ENCODE data around the gene GRM7.
A peak's percentile ranks its signal among the peaks of the same experiment; 100 is the strongest.

GRM7 gene

GRCh38 chr3:7461202-7461825, 600.4 kb downstream of the GRM7 start:
- Histone ChIP-seq H3K4me1 (ENCODE audit: control insufficient read depth, insufficient read depth, low read length, poor library complexity, severe bottlenecking) (no peaks in the 10 kb centered on the region), H3K36me3 (ENCODE audit: control insufficient read depth, insufficient read depth, low read length) (no peaks in the 10 kb centered on the region), H3K27ac (ENCODE audit: low read depth, low read length, severe bottlenecking) (no peak overlapping the region), H3K4me3 (ENCODE audit: extremely low read depth, insufficient read depth, low read length, poor library complexity, severe bottlenecking) (no peak overlapping the region), H3K9me3 (ENCODE audit: control insufficient read depth, low read length) (no peaks in the 10 kb centered on the region)
- WGBS, 2 experiments (ENCODE audit: insufficient coverage in 2 of 2) = 70 to 90% methylated on average over 2 to 6 of the region's 8 CpGs

DNA sequence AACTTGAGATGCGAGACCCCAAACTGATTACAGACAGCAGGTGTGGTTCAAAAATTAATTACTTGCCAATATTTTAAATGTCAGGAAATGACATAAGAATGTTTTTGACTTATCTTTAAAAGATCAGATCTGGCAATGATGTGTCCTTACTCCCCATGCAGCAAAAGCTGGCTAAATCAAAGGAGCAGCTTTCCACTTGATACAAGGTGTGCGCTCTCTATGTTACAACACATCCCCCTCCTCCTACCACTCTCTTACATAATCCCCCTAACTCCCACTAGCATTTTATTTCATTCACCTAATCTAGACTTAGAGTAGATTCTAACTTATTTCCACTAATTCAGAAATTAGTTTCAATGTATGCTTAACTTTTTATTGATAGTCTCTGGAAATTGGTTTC, 609.0 kb downstream of the GRM7 start:
- Histone ChIP-seq H3K4me3 (ENCODE audit: extremely low read depth, insufficient read depth, low read length, poor library complexity, severe bottlenecking) (no peak overlapping the region), H3K27ac (ENCODE audit: low read depth, low read length, severe bottlenecking) (no peak overlapping the region), H3K36me3 (ENCODE audit: control insufficient read depth, insufficient read depth, low read length) (no peaks in the 10 kb centered on the region), H3K4me1 (ENCODE audit: control insufficient read depth, insufficient read depth, low read length, poor library complexity, severe bottlenecking) (no peaks in the 10 kb centered on the region), H3K9me3 (ENCODE audit: control insufficient read depth, low read length) (no peaks in the 10 kb centered on the region)
- WGBS, 2 experiments (ENCODE audit: insufficient coverage in 2 of 2) = 100% methylated on average over 1 of the region's 2 CpGs

DNA sequence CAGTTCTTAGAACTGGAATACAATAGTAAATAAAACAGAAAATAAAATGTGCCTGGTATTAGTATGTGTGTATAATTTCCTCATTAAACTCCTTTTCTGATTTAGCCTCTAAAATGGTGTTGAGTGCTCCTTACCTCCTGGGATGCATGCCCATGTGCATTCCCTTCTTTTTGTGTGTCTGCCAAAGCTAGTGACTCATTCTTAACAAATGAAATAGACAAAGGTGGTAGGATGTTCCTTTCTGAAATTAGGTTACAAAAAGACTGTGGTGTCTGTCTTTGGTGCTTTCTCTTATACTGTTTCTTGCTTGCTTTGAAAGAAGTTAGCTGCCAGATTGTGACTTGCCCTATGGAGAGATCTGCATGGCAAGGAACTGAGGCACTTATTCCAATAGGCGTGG, 623.7 kb downstream of the GRM7 start:
- H3K4me1 ChIP-seq (ENCODE audit: control insufficient read depth, insufficient read depth, low read length, poor library complexity, severe bottlenecking) = no peaks in the 10 kb centered on the region
- no peaks in the 10 kb centered on the region for H3K9me3 ChIP-seq (ENCODE audit: control insufficient read depth, low read length)
- WGBS, 2 experiments (ENCODE audit: insufficient coverage in 2 of 2) = 100% methylated on average over 1 of the region's 1 CpG; no CpG with 5 or more reads in 1 of the 2 experiments
- H3K27ac ChIP-seq (ENCODE audit: low read depth, low read length, severe bottlenecking) = no peak overlapping the region
- no peak overlapping the region for H3K4me3 ChIP-seq (ENCODE audit: extremely low read depth, insufficient read depth, low read length, poor library complexity, severe bottlenecking)
- no peaks in the 10 kb centered on the region for H3K36me3 ChIP-seq (ENCODE audit: control insufficient read depth, insufficient read depth, low read length)

GRCh38 chr3:7487763-7488162, 626.8 kb downstream of the GRM7 start:
- Histone ChIP-seq H3K27ac (ENCODE audit: low read depth, low read length, severe bottlenecking) (no peak overlapping the region), H3K36me3 (ENCODE audit: control insufficient read depth, insufficient read depth, low read length) (no peaks in the 10 kb centered on the region), H3K4me3 (ENCODE audit: extremely low read depth, insufficient read depth, low read length, poor library complexity, severe bottlenecking) (no peak overlapping the region), H3K4me1 (ENCODE audit: control insufficient read depth, insufficient read depth, low read length, poor library complexity, severe bottlenecking) (no peaks in the 10 kb centered on the region), H3K9me3 (ENCODE audit: control insufficient read depth, low read length) (no peaks in the 10 kb centered on the region)
- WGBS, 2 experiments (ENCODE audit: insufficient coverage in 2 of 2) = 92% methylated on average over 1 of the region's 1 CpG; no CpG with 5 or more reads in 1 of the 2 experiments

GRCh38 chr3:7489417-7489816, 628.5 kb downstream of the GRM7 start:
- Histone ChIP-seq H3K9me3 (ENCODE audit: control insufficient read depth, low read length) (no peaks in the 10 kb centered on the region), H3K27ac (ENCODE audit: low read depth, low read length, severe bottlenecking) (no peak overlapping the region), H3K4me1 (ENCODE audit: control insufficient read depth, insufficient read depth, low read length, poor library complexity, severe bottlenecking) (no peaks in the 10 kb centered on the region), H3K36me3 (ENCODE audit: control insufficient read depth, insufficient read depth, low read length) (no peaks in the 10 kb centered on the region), H3K4me3 (ENCODE audit: extremely low read depth, insufficient read depth, low read length, poor library complexity, severe bottlenecking) (no peak overlapping the region)
- no CpG with 5 or more reads among the region's 2 CpGs for WGBS, 2 experiments (ENCODE audit: insufficient coverage in 2 of 2)

DNA sequence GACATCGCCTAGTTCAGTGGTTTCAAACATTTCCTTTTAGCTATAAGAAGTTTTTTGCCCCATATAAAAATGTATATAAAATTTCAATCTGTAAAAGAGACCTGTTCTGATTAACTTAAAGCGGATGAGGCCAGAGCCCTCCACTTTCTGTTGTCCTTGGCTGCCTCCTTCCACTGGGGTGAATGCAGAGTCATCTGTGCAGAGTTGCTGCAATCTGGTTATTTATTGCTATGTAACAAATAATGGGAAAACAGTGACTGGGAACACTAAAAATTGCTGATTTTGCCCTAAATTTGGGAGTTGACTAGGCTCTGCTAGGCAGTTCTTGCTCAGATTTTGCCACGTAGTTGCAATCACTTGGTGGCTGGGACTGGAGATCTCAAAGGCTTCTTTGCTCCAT, 637.8 kb downstream of the GRM7 start:
- H3K27ac ChIP-seq (ENCODE audit: low read depth, low read length, severe bottlenecking) = no peak overlapping the region
- H3K36me3 ChIP-seq (ENCODE audit: control insufficient read depth, insufficient read depth, low read length) = no peaks in the 10 kb centered on the region
- 86 to 100% methylated on average over 1 of the region's 3 CpGs for WGBS, 2 experiments (ENCODE audit: insufficient coverage in 2 of 2)
- no peak overlapping the region for H3K4me3 ChIP-seq (ENCODE audit: extremely low read depth, insufficient read depth, low read length, poor library complexity, severe bottlenecking)
- H3K4me1 ChIP-seq (ENCODE audit: control insufficient read depth, insufficient read depth, low read length, poor library complexity, severe bottlenecking) = no peaks in the 10 kb centered on the region
- H3K9me3 ChIP-seq (ENCODE audit: control insufficient read depth, low read length) = no peaks in the 10 kb centered on the region

DNA sequence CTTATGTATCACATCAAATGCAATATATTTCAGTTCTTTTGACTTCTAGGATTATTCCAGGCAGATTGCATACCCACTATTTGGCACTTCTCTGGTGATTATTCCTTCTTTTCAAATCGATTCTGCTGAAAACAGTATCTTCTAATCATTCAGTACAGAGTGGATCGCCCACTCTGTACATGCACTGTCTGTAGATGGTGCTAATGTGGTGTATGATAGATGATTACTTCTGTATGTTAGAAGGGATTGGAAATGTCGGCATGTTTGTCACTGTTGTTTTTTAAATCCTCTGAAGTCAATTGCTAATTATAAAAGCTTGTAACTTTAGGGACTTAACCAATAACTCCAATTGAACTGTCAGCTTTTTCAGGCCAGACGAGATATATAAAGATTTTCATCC, 642.5 kb downstream of the GRM7 start:
- Histone ChIP-seq H3K9me3 (ENCODE audit: control insufficient read depth, low read length) (peaks cover 8% of the 10 kb centered on the region), H3K27ac (ENCODE audit: low read depth, low read length, severe bottlenecking) (no peak overlapping the region), H3K4me3 (ENCODE audit: extremely low read depth, insufficient read depth, low read length, poor library complexity, severe bottlenecking) (no peak overlapping the region), H3K4me1 (ENCODE audit: control insufficient read depth, insufficient read depth, low read length, poor library complexity, severe bottlenecking) (peaks cover 12% of the 10 kb centered on the region), H3K36me3 (ENCODE audit: control insufficient read depth, insufficient read depth, low read length) (no peaks in the 10 kb centered on the region)
- no CpG with 5 or more reads among the region's 4 CpGs for WGBS, 2 experiments (ENCODE audit: insufficient coverage in 2 of 2)

- WGBS, 2 experiments (ENCODE audit: insufficient coverage in 2 of 2) = 92 to 94% methylated on average over 3 of the region's 3 CpGs
- H3K4me3 ChIP-seq (ENCODE audit: extremely low read depth, insufficient read depth, low read length, poor library complexity, severe bottlenecking) = no peak overlapping the region
- H3K27ac ChIP-seq (ENCODE audit: low read depth, low read length, severe bottlenecking) = peak overlapping the region; percentile 82
- peaks cover 12% of the 10 kb centered on the region for H3K4me1 ChIP-seq (ENCODE audit: control insufficient read depth, insufficient read depth, low read length, poor library complexity, severe bottlenecking)
- H3K36me3 ChIP-seq (ENCODE audit: control insufficient read depth, insufficient read depth, low read length) = no peaks in the 10 kb centered on the region
- peaks cover 8% of the 10 kb centered on the region for H3K9me3 ChIP-seq (ENCODE audit: control insufficient read depth, low read length)
These were observed 644.2 kb downstream of the GRM7 start for GRCh38 chr3:7504886-7505775.

DNA sequence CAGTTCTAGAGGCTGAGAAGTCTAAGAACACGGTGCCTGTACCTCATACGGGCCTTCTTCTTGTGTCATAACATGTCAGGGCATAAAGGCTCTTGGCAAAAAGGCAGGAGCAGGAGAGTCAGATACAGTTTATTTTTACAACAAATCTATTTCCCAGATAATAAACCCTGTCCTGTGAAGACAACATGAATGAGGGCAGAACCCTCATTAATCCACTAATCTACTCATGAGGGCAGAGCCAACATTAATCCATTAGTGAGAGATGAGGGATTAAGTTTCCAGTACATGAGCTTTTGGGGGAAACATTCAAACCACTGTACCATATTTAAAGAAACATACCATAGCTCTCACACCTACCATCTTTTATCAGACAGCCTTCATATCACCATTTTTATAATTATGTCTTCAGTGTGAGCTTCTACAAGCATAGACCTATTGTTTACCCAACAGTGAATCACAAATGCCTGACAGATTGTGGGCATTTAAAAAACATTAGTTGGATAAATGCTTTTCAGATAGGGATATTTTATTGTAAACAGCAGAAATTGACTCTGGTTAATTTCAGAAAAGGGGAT, 645.8 kb downstream of the GRM7 start:
- WGBS, 2 experiments (ENCODE audit: insufficient coverage in 2 of 2) = 69 to 83% methylated on average over 2 of the region's 2 CpGs
- Histone ChIP-seq H3K27ac (ENCODE audit: low read depth, low read length, severe bottlenecking) (no peak overlapping the region), H3K4me1 (ENCODE audit: control insufficient read depth, insufficient read depth, low read length, poor library complexity, severe bottlenecking) (peaks cover 12% of the 10 kb centered on the region), H3K4me3 (ENCODE audit: extremely low read depth, insufficient read depth, low read length, poor library complexity, severe bottlenecking) (no peak overlapping the region), H3K36me3 (ENCODE audit: control insufficient read depth, insufficient read depth, low read length) (no peaks in the 10 kb centered on the region), H3K9me3 (ENCODE audit: control insufficient read depth, low read length) (peaks cover 8% of the 10 kb centered on the region)

GRCh38 chr3:7508821-7509220, 647.9 kb downstream of the GRM7 start:
- Histone ChIP-seq H3K27ac (ENCODE audit: low read depth, low read length, severe bottlenecking) (no peak overlapping the region), H3K9me3 (ENCODE audit: control insufficient read depth, low read length) (peaks cover 8% of the 10 kb centered on the region), H3K4me3 (ENCODE audit: extremely low read depth, insufficient read depth, low read length, poor library complexity, severe bottlenecking) (no peak overlapping the region), H3K4me1 (ENCODE audit: control insufficient read depth, insufficient read depth, low read length, poor library complexity, severe bottlenecking) (peaks cover 12% of the 10 kb centered on the region), H3K36me3 (ENCODE audit: control insufficient read depth, insufficient read depth, low read length) (no peaks in the 10 kb centered on the region)
- WGBS, 2 experiments (ENCODE audit: insufficient coverage in 2 of 2) = 100% methylated on average over 1 of the region's 2 CpGs; no CpG with 5 or more reads in 1 of the 2 experiments
